K562 (cell line): ENCODE data around the gene GNAI1. TPM values are rescaled to one million over a fixed set of nuclear protein-coding genes. Genes with fewer than 3 reads are reported as not detected.

Source experiments
- ATAC-seq: fragments of 200-7000 bp; cut with Tn5 transposase; 3 replicates; pipeline ENCODE4 v1.9.1; 2020; ENCODE audit warnings: moderate library complexity
- BruUV-seq: library from RNA; stranded (reverse); fragments of 400-500 nt; replicated peaks from 2 replicates; lab custom pipeline; 2021; lab: Mats Ljungman, UMichigan
- CTCF ChIA-PET: fragments of 300-600 bp; formaldehyde crosslinking; extraction: SDS; loops from one replicate; lab custom pipeline; 2021; ENCODE audit warnings: low intra/inter-chr PET ratio; lab: Yijun Ruan, JAX
- POLR2A ChIA-PET: fragments of 300-600, 350-650 bp; sonication (Branson Sonifier 250); formaldehyde crosslinking; extraction: SDS; loops from one replicate; lab custom pipeline; 2021; ENCODE audit warnings: antibody characterized with exemption, inconsistent platforms; lab: Yijun Ruan, JAX
- DNase-seq, 4 experiments: peaks; one replicate each; pipeline versions ENCODE4 v3.0.0 to v3.0.0-alpha.2; 2011 to 2018; ENCODE audit warnings: low spot score in 3 of 4, mixed read lengths in 3 of 4; ENCODE audit errors: extremely low read depth in 1 of 4
- FAIRE-seq: peaks from 2 replicates; lab custom pipeline; 2011; peaks lifted over from hg19 to GRCh38; lab: Jason Lieb, UNC
- H2AFZ ChIP-seq: 2 replicates; pipeline ENCODE4 v1.6.0; 2011; ENCODE audit warnings: low read depth, low read length, control low read depth, inconsistent platforms
- H3K27ac ChIP-seq: fragments of 200-600 bp; 3 replicates; pipeline ENCODE4 v1.8.0; 2011; ENCODE audit warnings: low read depth, mild to moderate bottlenecking, control low read depth, inconsistent platforms, low read length, moderate library complexity, mixed read lengths; ENCODE audit errors: extremely low read depth
- H3K27me3 ChIP-seq, 2 experiments: fragments of 300-600 bp in 1 of 2; 2 replicates in 1 of 2; 3 replicates in 1 of 2; pipeline versions ENCODE4 v1.6.0 to v1.8.0; 2011; ENCODE audit warnings: inconsistent platforms in 2 of 2, low read length in 2 of 2, mild to moderate bottlenecking in 1 of 2, mixed read lengths in 1 of 2, moderate library complexity in 1 of 2; ENCODE audit not compliant: control insufficient read depth in 2 of 2, insufficient read depth in 2 of 2
- H3K36me3 ChIP-seq: fragments of 300-600 bp; 3 replicates; pipeline ENCODE4 v1.8.0; 2011; ENCODE audit warnings: mild to moderate bottlenecking, low read length, inconsistent platforms; ENCODE audit not compliant: control insufficient read depth, insufficient read depth
- H3K4me1 ChIP-seq, 2 experiments: fragments of 200-600 bp in 1 of 2; replicated peaks in 1 of 2; 2 replicates in 1 of 2; 3 replicates in 1 of 2; pipeline versions ENCODE4 v1.5.1 to v1.8.0; 2011; ENCODE audit warnings: inconsistent platforms in 2 of 2, low read length in 2 of 2, mild to moderate bottlenecking in 1 of 2, mixed read lengths in 1 of 2, moderate library complexity in 1 of 2; ENCODE audit not compliant: control insufficient read depth in 2 of 2, insufficient read depth in 2 of 2
- H3K4me2 ChIP-seq: 2 replicates; pipeline ENCODE4 v1.6.1; 2011; ENCODE audit warnings: low read length, control low read depth, inconsistent platforms, mixed read lengths; ENCODE audit not compliant: insufficient read depth
- H3K4me3 ChIP-seq: fragments of 200-600 bp; sonication (generic), shearing (Covaris generic); 2 replicates; pipeline ENCODE4 v1.5.1; 2016; ENCODE audit warnings: control low read depth, inconsistent platforms
- H3K79me2 ChIP-seq: fragments of 200-600 bp; 3 replicates; pipeline ENCODE4 v1.8.0; 2011; ENCODE audit warnings: low read length, inconsistent platforms; ENCODE audit not compliant: control insufficient read depth, insufficient read depth
- H3K9ac ChIP-seq, 2 experiments: 2 replicates each; pipeline versions ENCODE4 v1.6.0 to v1.6.1; 2011; ENCODE audit warnings: low read depth in 2 of 2, low read length in 2 of 2, control low read depth in 1 of 2, inconsistent platforms in 1 of 2, mild to moderate bottlenecking in 1 of 2, mixed read lengths in 1 of 2; ENCODE audit not compliant: insufficient read depth in 1 of 2
- H3K9me1 ChIP-seq: one replicate; pipeline ENCODE4 v1.6.0; 2011; ENCODE audit warnings: inconsistent platforms, mild to moderate bottlenecking, low read length, moderate library complexity; ENCODE audit not compliant: control insufficient read depth, insufficient read depth
- H3K9me3 ChIP-seq: replicated peaks from 2 replicates; pipeline ENCODE4 v1.5.1; 2011; ENCODE audit warnings: low read depth, low read length, inconsistent platforms; ENCODE audit not compliant: control insufficient read depth, insufficient read depth
- H4K20me1 ChIP-seq: replicated peaks from 2 replicates; pipeline ENCODE4 v1.6.1; 2011; ENCODE audit warnings: low read length, inconsistent platforms, mixed read lengths; ENCODE audit not compliant: control insufficient read depth, insufficient read depth
- ASH1L ChIP-seq: fragments of 450-650 bp; IDR thresholded peaks from 2 replicates; pipeline ENCODE4 v1.6.1; 2018; ENCODE audit warnings: borderline replicate concordance, mild to moderate bottlenecking, low read depth; ENCODE audit not compliant: partially characterized antibody
- DACH1 ChIP-seq: fragments of 450-650 bp; IDR thresholded peaks from 2 replicates; pipeline ENCODE4 v1.6.1; 2018; ENCODE audit not compliant: partially characterized antibody
- KLF10 ChIP-seq: fragments of 250-450 bp; sonication (Bioruptor Pico); IDR thresholded peaks from 2 replicates; pipeline ENCODE4 v1.6.1; 2021; ENCODE audit warnings: matching md5 sums
- NFATC3 ChIP-seq: fragments of 450-650 bp; IDR thresholded peaks from 2 replicates; pipeline ENCODE4 v1.6.1; 2017; ENCODE audit warnings: mild to moderate bottlenecking
- RAD51 ChIP-seq: fragments of 450-650 bp; IDR thresholded peaks from 2 replicates; pipeline ENCODE4 v1.7.1; 2016; ENCODE audit warnings: low read depth, mild to moderate bottlenecking, borderline replicate concordance
- RFX5 ChIP-seq: IDR thresholded peaks from 2 replicates; pipeline ENCODE4 v1.6.1; 2011; ENCODE audit warnings: low read depth, mild to moderate bottlenecking, improper control_type of control experiment, low read length
- RNF2 ChIP-seq: sonication (generic); IDR thresholded peaks from 2 replicates; pipeline ENCODE4 v1.6.1; 2016
- SREBF1 ChIP-seq: fragments of 150-350 bp; IDR thresholded peaks from 2 replicates; pipeline ENCODE4 v1.6.1; 2014; ENCODE audit warnings: antibody characterized with exemption, low read depth, low read length, borderline replicate concordance
- YBX1 ChIP-seq: fragments of 450-650 bp; IDR thresholded peaks from 2 replicates; pipeline ENCODE4 v1.7.1; 2016; ENCODE audit warnings: mild to moderate bottlenecking
- ZNF354B ChIP-seq: fragments of 250-450 bp; sonication (Bioruptor Pico); IDR thresholded peaks from 2 replicates; pipeline ENCODE4 v1.4.0; 2020
- ZNF561 ChIP-seq: fragments of 450-650 bp; formaldehyde crosslinking; conservative IDR thresholded peaks from 2 replicates; pipeline ENCODE4 v1.4.0; 2020; ENCODE audit warnings: mild to moderate bottlenecking, moderate library complexity
- ZNF79 ChIP-seq: fragments of 250-450 bp; sonication (Bioruptor Pico); IDR thresholded peaks from 2 replicates; pipeline ENCODE4 v1.4.0; 2020; ENCODE audit warnings: low read depth, mild to moderate bottlenecking, moderate library complexity
- WGBS: fragments of 100-300 bp; shearing (Covaris generic); methylation state at CpG from one replicate; pipeline ENCODE4 v1.1.6; 2016; ENCODE audit warnings: low coverage, mixed read lengths; ENCODE audit not compliant: insufficient coverage; ENCODE audit errors: missing lambda C conversion rate; 5-methylcytosine and 5-hydroxymethylcytosine counted together
- in situ Hi-C: fragments of 300-500 bp; cut with MboI; formaldehyde crosslinking; loops from 4 replicates; pipeline ENCODE4 v1.15.0; 2018; ENCODE audit warnings: inconsistent platforms, mixed read lengths
- intact Hi-C: fragments of 100-400 bp; cut with micrococcal nuclease; formaldehyde crosslinking; loops from 2 replicates; pipeline ENCODE4 v1.14.2; 2022
- polyA plus RNA-seq, 8 experiments: library from polyadenylated mRNA; depleted of rRNA in 4 of 8; stranded (reverse) in 5 of 8; unstranded in 3 of 8; fragments of >200 nt; fragmentation: Nextera tagmentation in 2 of 8; fragmentation: Illumina TruSeq in 1 of 8; extraction: Ambion mirVana in 2 of 8; extraction: Trizol in 1 of 8; gene quantifications; 2 replicates each; pipeline versions ENCODE4 v1.2.1 to v1.2.3, GENCODE V29; 2011 to 2014; ENCODE audit warnings: inconsistent platforms in 1 of 8, missing spikeins in 1 of 8
- total RNA-seq, 7 experiments: library from RNA; depleted of rRNA in 6 of 7; stranded (reverse); fragments of >200 nt in 6 of 7; fragmentation: Illumina TruSeq in 2 of 7; extraction: Trizol in 2 of 7; gene quantifications; 2 replicates each; pipeline versions ENCODE4 v1.2.1 to v1.2.3, GENCODE V29; 2011 to 2021; ENCODE audit warnings: low replicate concordance in 1 of 7
- TF ChIP-seq, protein P1 (sequence below): conservative IDR thresholded peaks from 2 replicates; pipeline ENCODE4 v1.6.1; 2011; ENCODE audit warnings: low read depth, mild to moderate bottlenecking, low read length; ENCODE audit not compliant: control insufficient read depth
- TF ChIP-seq, protein P2 (sequence below): sonication (generic); formaldehyde crosslinking; IDR thresholded peaks from 2 replicates; pipeline ENCODE4 v1.8.0; 2022; ENCODE audit warnings: missing genetic modification reagents, mild to moderate bottlenecking, moderate library complexity, borderline replicate concordance
- TF ChIP-seq, protein P3 (sequence below): fragments of 250-450 bp; sonication (Bioruptor Pico); IDR thresholded peaks from 2 replicates; pipeline ENCODE4 v1.8.0; 2021; ENCODE audit warnings: moderate library complexity, mild to moderate bottlenecking, inconsistent platforms
- TF ChIP-seq, protein P4 (sequence below): fragments of 250-450 bp; sonication (Bioruptor Pico); IDR thresholded peaks from 2 replicates; pipeline ENCODE4 v1.8.0; 2021; ENCODE audit warnings: borderline replicate concordance, mild to moderate bottlenecking, moderate library complexity; ENCODE audit not compliant: poor library complexity, severe bottlenecking
- TF ChIP-seq, protein P5 (sequence below): fragments of 450-650 bp; IDR thresholded peaks from 2 replicates; pipeline ENCODE4 v1.6.1; 2014; ENCODE audit warnings: low read depth, mild to moderate bottlenecking, moderate library complexity, borderline replicate concordance

Gene GNAI1
- total and polyA plus RNA-seq, 9 of the 15 experiments (the other 6 are each of a cell fraction or from before 2014, with no cell fraction given): 0.03 to 0.13 (median 0.08) TPM; not detected in 6

DNA sequence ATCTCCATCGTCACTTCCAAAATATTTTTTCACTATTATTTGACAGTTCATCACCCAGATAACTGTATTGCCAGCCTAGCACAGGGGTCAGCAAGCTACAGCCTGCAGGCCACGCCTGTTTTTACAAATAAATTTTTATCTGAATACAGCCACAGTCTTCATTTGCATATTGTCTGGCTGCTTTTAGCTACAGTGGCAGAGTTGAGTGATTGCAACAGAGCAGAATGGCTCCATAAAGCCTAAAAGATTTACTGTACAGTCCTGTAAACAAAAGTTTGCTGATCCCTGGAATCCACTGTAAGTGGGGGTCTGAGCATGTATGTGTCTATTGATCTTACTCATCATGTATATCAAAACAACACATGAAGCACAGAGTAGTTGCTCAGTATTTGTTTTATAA lies 45.9 kb upstream of the GNAI1 start:
- no peaks in the 10 kb centered on the region for H3K27me3 ChIP-seq
- no peak overlapping the region for H3K27ac ChIP-seq
- CTCF ChIA-PET: no interaction called here
- no peak overlapping the region for H2AFZ ChIP-seq
- H3K36me3 ChIP-seq: no peaks in the 10 kb centered on the region
- no peaks in the 10 kb centered on the region for H4K20me1 ChIP-seq
- H3K4me3 ChIP-seq: no peak overlapping the region
- 0 out of 2 replicates have a peak, but pooled peaks cover 2% of the 10 kb centered on the region for H3K9me3 ChIP-seq
- WGBS: 0% methylated on average over 2 of the region's 2 CpGs
- no peaks in the 10 kb centered on the region for H3K4me1 ChIP-seq
- no peak for FAIRE-seq
- no peak overlapping the region for H3K9ac ChIP-seq
- no peaks in the 10 kb centered on the region for H3K79me2 ChIP-seq
- BruUV-seq: no TSS peak
- intact Hi-C loops (no loop called here), in situ Hi-C loops (no loop called here)
- ATAC-seq: no peak
- POLR2A ChIA-PET: no interaction called here
- no peak for DNase-seq
- no peak overlapping the region for H3K4me2 ChIP-seq
- H3K9me1 ChIP-seq: no peaks in the 10 kb centered on the region
- TF ChIP-seq KLF10 (no peak), YBX1 (no peak), ZNF561 (no peak), RAD51 (no peak), RFX5 (no peak), SREBF1 (no peak), RNF2 (no peak), ASH1L (no peak), NFATC3 (no peak), DACH1 (no peak), ZNF79 (CRISPR knock-in tag) (no peak), ZNF354B (CRISPR knock-in tag) (no peak)
- TF ChIP-seq, protein P1, sequence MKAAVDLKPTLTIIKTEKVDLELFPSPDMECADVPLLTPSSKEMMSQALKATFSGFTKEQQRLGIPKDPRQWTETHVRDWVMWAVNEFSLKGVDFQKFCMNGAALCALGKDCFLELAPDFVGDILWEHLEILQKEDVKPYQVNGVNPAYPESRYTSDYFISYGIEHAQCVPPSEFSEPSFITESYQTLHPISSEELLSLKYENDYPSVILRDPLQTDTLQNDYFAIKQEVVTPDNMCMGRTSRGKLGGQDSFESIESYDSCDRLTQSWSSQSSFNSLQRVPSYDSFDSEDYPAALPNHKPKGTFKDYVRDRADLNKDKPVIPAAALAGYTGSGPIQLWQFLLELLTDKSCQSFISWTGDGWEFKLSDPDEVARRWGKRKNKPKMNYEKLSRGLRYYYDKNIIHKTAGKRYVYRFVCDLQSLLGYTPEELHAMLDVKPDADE: no peak
- TF ChIP-seq, protein P2, sequence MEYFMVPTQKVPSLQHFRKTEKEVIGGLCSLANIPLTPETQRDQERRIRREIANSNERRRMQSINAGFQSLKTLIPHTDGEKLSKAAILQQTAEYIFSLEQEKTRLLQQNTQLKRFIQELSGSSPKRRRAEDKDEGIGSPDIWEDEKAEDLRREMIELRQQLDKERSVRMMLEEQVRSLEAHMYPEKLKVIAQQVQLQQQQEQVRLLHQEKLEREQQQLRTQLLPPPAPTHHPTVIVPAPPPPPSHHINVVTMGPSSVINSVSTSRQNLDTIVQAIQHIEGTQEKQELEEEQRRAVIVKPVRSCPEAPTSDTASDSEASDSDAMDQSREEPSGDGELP (CRISPR knock-in tag): no peak
- TF ChIP-seq, protein P3, sequence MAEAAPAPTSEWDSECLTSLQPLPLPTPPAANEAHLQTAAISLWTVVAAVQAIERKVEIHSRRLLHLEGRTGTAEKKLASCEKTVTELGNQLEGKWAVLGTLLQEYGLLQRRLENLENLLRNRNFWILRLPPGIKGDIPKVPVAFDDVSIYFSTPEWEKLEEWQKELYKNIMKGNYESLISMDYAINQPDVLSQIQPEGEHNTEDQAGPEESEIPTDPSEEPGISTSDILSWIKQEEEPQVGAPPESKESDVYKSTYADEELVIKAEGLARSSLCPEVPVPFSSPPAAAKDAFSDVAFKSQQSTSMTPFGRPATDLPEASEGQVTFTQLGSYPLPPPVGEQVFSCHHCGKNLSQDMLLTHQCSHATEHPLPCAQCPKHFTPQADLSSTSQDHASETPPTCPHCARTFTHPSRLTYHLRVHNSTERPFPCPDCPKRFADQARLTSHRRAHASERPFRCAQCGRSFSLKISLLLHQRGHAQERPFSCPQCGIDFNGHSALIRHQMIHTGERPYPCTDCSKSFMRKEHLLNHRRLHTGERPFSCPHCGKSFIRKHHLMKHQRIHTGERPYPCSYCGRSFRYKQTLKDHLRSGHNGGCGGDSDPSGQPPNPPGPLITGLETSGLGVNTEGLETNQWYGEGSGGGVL (CRISPR knock-in tag): no peak
- TF ChIP-seq, protein P4, sequence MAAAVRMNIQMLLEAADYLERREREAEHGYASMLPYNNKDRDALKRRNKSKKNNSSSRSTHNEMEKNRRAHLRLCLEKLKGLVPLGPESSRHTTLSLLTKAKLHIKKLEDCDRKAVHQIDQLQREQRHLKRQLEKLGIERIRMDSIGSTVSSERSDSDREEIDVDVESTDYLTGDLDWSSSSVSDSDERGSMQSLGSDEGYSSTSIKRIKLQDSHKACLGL: no peak
- TF ChIP-seq, protein P5, sequence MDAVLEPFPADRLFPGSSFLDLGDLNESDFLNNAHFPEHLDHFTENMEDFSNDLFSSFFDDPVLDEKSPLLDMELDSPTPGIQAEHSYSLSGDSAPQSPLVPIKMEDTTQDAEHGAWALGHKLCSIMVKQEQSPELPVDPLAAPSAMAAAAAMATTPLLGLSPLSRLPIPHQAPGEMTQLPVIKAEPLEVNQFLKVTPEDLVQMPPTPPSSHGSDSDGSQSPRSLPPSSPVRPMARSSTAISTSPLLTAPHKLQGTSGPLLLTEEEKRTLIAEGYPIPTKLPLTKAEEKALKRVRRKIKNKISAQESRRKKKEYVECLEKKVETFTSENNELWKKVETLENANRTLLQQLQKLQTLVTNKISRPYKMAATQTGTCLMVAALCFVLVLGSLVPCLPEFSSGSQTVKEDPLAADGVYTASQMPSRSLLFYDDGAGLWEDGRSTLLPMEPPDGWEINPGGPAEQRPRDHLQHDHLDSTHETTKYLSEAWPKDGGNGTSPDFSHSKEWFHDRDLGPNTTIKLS: no peak
